NCI-H1417 (cell line): ENCODE results near the gene SPECC1.
"Not testable (repeated sequence)": the region's sequence is repeated elsewhere in the genome, so short reads cannot be mapped to it uniquely, and the experiment has no call there.

Experiments
- DNase-seq, 3 experiments: peaks; one replicate each; lab custom pipeline; 2025; lab: John Stamatoyannopoulos, UW

SPECC1 gene

GRCh38 chr17:20207262-20207985, 198.3 kb downstream of the SPECC1 start:
- DNase-seq, result no peak

- no peak for DNase-seq
Observed at GRCh38 chr17:20208717-20209116, 199.6 kb downstream of the SPECC1 start.

- DNase-seq, result no peak
Observed at GRCh38 chr17:20210180-20210579, 201.0 kb downstream of the SPECC1 start.

GRCh38 chr17:20210614-20211013, 201.5 kb downstream of the SPECC1 start:
- DNase-seq, result no peak

GRCh38 chr17:20211246-20211645, 202.1 kb downstream of the SPECC1 start:
- no peak for DNase-seq

- no peak for DNase-seq
Observed at GRCh38 chr17:20213449-20213848, 204.3 kb downstream of the SPECC1 start.

- no peak for DNase-seq
Observed at GRCh38 chr17:20214794-20215193, 205.6 kb downstream of the SPECC1 start.

GRCh38 chr17:20216154-20216815, 207.1 kb downstream of the SPECC1 start:
- no peak for DNase-seq

- DNase-seq, result no peak
Observed at GRCh38 chr17:20216853-20217252, 207.7 kb downstream of the SPECC1 start.

GRCh38 chr17:20217677-20218076, 208.5 kb downstream of the SPECC1 start:
- DNase-seq, result no peak

GRCh38 chr17:20218272-20218671, 209.1 kb downstream of the SPECC1 start:
- no peak for DNase-seq

GRCh38 chr17:20223808-20224328, 214.7 kb downstream of the SPECC1 start:
- peak in 1 of 3 experiments; percentile 10 for DNase-seq

- no peak for DNase-seq
Observed at GRCh38 chr17:20224379-20224778, 215.2 kb downstream of the SPECC1 start.

- DNase-seq, result peak in 1 of 3 experiments; percentile 17
Observed at GRCh38 chr17:20225162-20226115, 216.3 kb downstream of the SPECC1 start.

- DNase-seq, result peak; percentile 41 to 73 (median 50)
Observed at GRCh38 chr17:20226814-20227482, 217.8 kb downstream of the SPECC1 start.

- not testable (repeated sequence) for DNase-seq
Observed at GRCh38 chr17:20227720-20228370, 218.7 kb downstream of the SPECC1 start.

- no peak for DNase-seq
Observed at GRCh38 chr17:20228410-20228809, 219.3 kb downstream of the SPECC1 start.

GRCh38 chr17:20228860-20229259, 219.7 kb downstream of the SPECC1 start:
- DNase-seq, result no peak

GRCh38 chr17:20230924-20231323, 221.8 kb downstream of the SPECC1 start:
- DNase-seq, result no peak

- DNase-seq, result no peak
Observed at GRCh38 chr17:20232611-20233010, 223.5 kb downstream of the SPECC1 start.

GRCh38 chr17:20234276-20234675, 225.1 kb downstream of the SPECC1 start:
- no peak for DNase-seq
